Measurements from ENCODE around the gene MED12L.

- no peak for TF ChIP-seq EZH2 (IDR thresholded peaks at IDR 0.05)
- no peak for TF ChIP-seq POLR2AphosphoS5 (IDR thresholded peaks at IDR 0.05; ENCODE audit: borderline replicate concordance, low read depth, low read length)
These were observed 272.0 kb downstream of the MED12L start for GRCh38 chr3:151357463-151357850.

Measured in SK-N-MC (cell line).